Measurements from ENCODE around the gene SNAPC2.

The SNAPC2 gene

DNA sequence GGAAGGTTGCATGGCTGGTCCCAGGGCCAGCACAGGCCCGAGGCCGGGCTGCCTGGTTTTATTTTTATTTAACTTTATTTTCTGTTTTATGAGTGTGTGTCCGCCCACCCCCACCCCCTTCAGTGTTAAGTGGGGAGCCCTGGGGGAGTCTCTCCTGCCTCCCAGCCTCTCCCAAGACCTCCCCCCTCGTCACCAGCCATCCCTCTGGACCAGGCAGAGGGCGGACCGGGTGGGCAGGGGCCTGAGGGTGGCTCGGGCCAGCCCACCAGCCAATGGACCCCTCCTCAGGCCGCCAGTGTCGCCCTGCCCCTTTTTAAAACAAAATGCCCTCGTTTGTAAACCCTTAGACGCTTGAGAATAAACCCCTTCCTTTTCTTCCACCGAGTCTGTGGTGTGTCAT lies 6.0 kb upstream of the SNAPC2 start:
- peaks cover 0 to 50% (median 15%) of the 10 kb centered on the region in 5 experiments for H3K27me3 ChIP-seq (replicated peaks in 2 of 5; ENCODE audit: control insufficient read depth in 4 of 5, insufficient read depth in 5 of 5, low read length in 4 of 5)
- ChIA-PET CTCF (no interaction called here), POLR2A (no interaction called here)
- 82% methylated on average over 5 of the region's 12 CpGs for WGBS (ENCODE audit: insufficient coverage)
- H3K27ac ChIP-seq (ENCODE audit: insufficient read depth in 1 of 2, low read depth in 1 of 2, low read length in 2 of 2, poor library complexity in 1 of 2, severe bottlenecking in 2 of 2): no peak overlapping the region
- H3K36me3 ChIP-seq (ENCODE audit: control insufficient read depth in 4 of 4, insufficient read depth in 4 of 4, low read length in 3 of 4): peaks cover 8 to 38% (median 27%) of the 10 kb centered on the region in 4 experiments
- no peaks in the 10 kb centered on the region for H3K9me3 ChIP-seq (ENCODE audit: control extremely low read depth in 1 of 5, control insufficient read depth in 4 of 5, insufficient read depth in 2 of 5, low read depth in 1 of 5, low read length in 4 of 5)
- peaks cover 0 to 30% (median 28%) of the 10 kb centered on the region in 4 experiments for H3K4me1 ChIP-seq (ENCODE audit: control extremely low read depth in 1 of 4, control insufficient read depth in 4 of 4, insufficient read depth in 4 of 4, low read length in 3 of 4)
- H3K4me3 ChIP-seq (ENCODE audit: control insufficient read depth in 1 of 7, extremely low read depth in 1 of 7, insufficient read depth in 4 of 7, low read depth in 2 of 7, low read length in 6 of 7): no peak overlapping the region
- DNase-seq: no peak

DNA sequence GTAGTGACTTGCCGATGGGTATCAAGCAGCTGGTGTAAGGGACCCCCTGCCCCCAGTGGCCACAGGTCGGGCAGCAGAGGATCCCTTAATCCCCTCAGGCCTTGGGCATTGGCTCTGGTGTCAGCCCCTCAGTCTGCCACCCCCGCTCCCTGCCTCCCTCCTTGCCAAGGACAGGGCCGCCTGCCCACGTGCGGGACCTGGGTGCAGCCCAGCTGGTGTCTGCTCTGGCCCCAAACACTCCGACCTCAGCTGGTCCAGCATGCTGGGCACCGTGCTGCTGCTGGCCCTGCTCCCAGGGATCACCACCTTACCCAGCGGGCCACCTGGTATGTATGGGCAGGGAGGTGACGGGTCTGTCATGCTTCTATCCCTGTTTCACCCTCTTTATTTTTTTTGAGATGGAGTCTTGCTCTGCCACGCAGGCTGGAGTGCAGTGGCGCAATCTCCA lies 5.5 kb upstream of the SNAPC2 start, which contains the start of gene TGFBR3L:
TSS of gene TGFBR3L (plus strand) at position 233 of the 448 bp plus-strand sequence.
- H3K4me1 ChIP-seq (ENCODE audit: control extremely low read depth in 1 of 4, control insufficient read depth in 4 of 4, insufficient read depth in 4 of 4, low read length in 3 of 4): peaks cover 0 to 35% (median 31%) of the 10 kb centered on the region in 4 experiments
- no peak within 1 kb of the TSS for H3K4me3 ChIP-seq (ENCODE audit: control insufficient read depth in 1 of 7, extremely low read depth in 1 of 7, insufficient read depth in 4 of 7, low read depth in 2 of 7, low read length in 6 of 7)
- 97% methylated on average over 7 of the region's 12 CpGs for WGBS (ENCODE audit: insufficient coverage)
- POLR2A ChIA-PET: no interaction called here
- no peaks in the 10 kb centered on the region for H3K9me3 ChIP-seq (ENCODE audit: control extremely low read depth in 1 of 5, control insufficient read depth in 4 of 5, insufficient read depth in 2 of 5, low read depth in 1 of 5, low read length in 4 of 5)
- peaks cover 0 to 56% (median 15%) of the 10 kb centered on the region in 5 experiments for H3K27me3 ChIP-seq (replicated peaks in 2 of 5; ENCODE audit: control insufficient read depth in 4 of 5, insufficient read depth in 5 of 5, low read length in 4 of 5)
- peaks cover 8 to 33% (median 27%) of the 10 kb centered on the region in 4 experiments for H3K36me3 ChIP-seq (ENCODE audit: control insufficient read depth in 4 of 4, insufficient read depth in 4 of 4, low read length in 3 of 4)
- no peak for DNase-seq
- H3K27ac ChIP-seq (ENCODE audit: insufficient read depth in 1 of 2, low read depth in 1 of 2, low read length in 2 of 2, poor library complexity in 1 of 2, severe bottlenecking in 2 of 2): no peak within 1 kb of the TSS
- CTCF ChIA-PET: interaction anchor here (2.0 kb wide), 1 partner anchor 9 kb away, joined by 7 read pairs; no protein-coding TSS in a partner anchor

DNA sequence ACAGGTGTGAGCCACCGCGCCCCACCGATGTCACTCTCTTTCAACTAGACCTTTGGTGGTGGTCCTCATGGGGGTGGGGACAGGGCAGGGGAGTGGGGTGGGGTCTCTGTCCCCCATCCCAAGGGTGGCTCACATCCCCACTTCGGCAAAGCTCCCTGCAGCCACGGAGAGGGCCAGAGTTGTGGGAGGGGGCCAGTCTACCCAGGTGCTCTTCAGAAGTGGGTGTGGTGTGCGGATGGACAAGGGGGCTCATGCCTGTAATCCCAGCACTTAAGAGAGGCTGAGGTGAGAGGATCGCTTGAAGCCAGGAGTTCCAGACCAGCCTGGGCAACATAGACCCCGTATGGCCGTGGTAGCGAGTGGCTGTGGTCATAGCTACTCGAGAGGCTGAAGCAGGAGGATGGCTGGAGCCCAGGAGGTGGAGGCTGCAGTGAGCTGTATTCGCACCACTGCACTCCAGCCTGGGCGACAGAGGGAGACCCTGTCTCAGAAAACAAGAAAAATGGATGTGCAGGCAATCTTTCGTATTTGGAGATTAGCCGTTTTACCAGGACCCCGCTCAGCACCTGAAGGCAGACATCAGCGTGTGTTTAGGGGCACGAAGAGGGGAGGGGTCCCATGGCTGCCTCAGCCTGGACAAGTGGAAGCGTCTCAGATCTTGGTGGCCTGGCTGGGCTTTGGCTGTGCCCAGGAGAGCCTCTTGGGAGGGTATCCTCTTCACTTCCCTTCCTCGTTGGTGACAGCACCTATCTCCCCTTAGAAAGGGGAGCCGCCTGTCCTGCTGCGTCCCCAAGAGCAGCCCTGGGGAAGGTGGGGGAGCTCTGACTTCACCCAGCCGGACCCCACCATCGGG lies 4.7 kb upstream of the SNAPC2 start:
- peak overlapping the region in 5 of 7 experiments; percentile 23 to 50 (median 37) for H3K4me3 ChIP-seq (ENCODE audit: control insufficient read depth in 1 of 7, extremely low read depth in 1 of 7, insufficient read depth in 4 of 7, low read depth in 2 of 7, low read length in 6 of 7)
- CTCF ChIA-PET: interaction anchor here (0.6 to 2.0 kb wide), 4 partner anchors 9 to 342 kb away, joined by 3 to 7 read pairs (median 4); no protein-coding TSS in a partner anchor
- no peak for DNase-seq
- no peak overlapping the region for H3K27ac ChIP-seq (ENCODE audit: insufficient read depth in 1 of 2, low read depth in 1 of 2, low read length in 2 of 2, poor library complexity in 1 of 2, severe bottlenecking in 2 of 2)
- H3K4me1 ChIP-seq (ENCODE audit: control extremely low read depth in 1 of 4, control insufficient read depth in 4 of 4, insufficient read depth in 4 of 4, low read length in 3 of 4): peaks cover 0 to 40% (median 36%) of the 10 kb centered on the region in 4 experiments
- H3K9me3 ChIP-seq (ENCODE audit: control extremely low read depth in 1 of 5, control insufficient read depth in 4 of 5, insufficient read depth in 2 of 5, low read depth in 1 of 5, low read length in 4 of 5): no peaks in the 10 kb centered on the region
- peaks cover 0 to 58% (median 15%) of the 10 kb centered on the region in 5 experiments for H3K27me3 ChIP-seq (replicated peaks in 2 of 5; ENCODE audit: control insufficient read depth in 4 of 5, insufficient read depth in 5 of 5, low read length in 4 of 5)
- H3K36me3 ChIP-seq (ENCODE audit: control insufficient read depth in 4 of 4, insufficient read depth in 4 of 4, low read length in 3 of 4): peaks cover 8 to 26% (median 19%) of the 10 kb centered on the region in 4 experiments
- POLR2A ChIA-PET: interaction anchor here (0.8 kb wide), 1 partner anchor 28 kb away, joined by 5 read pairs; the partner anchor contains the start of gene TIMM44
- WGBS (ENCODE audit: insufficient coverage): 45% methylated on average over 20 of the region's 24 CpGs

DNA sequence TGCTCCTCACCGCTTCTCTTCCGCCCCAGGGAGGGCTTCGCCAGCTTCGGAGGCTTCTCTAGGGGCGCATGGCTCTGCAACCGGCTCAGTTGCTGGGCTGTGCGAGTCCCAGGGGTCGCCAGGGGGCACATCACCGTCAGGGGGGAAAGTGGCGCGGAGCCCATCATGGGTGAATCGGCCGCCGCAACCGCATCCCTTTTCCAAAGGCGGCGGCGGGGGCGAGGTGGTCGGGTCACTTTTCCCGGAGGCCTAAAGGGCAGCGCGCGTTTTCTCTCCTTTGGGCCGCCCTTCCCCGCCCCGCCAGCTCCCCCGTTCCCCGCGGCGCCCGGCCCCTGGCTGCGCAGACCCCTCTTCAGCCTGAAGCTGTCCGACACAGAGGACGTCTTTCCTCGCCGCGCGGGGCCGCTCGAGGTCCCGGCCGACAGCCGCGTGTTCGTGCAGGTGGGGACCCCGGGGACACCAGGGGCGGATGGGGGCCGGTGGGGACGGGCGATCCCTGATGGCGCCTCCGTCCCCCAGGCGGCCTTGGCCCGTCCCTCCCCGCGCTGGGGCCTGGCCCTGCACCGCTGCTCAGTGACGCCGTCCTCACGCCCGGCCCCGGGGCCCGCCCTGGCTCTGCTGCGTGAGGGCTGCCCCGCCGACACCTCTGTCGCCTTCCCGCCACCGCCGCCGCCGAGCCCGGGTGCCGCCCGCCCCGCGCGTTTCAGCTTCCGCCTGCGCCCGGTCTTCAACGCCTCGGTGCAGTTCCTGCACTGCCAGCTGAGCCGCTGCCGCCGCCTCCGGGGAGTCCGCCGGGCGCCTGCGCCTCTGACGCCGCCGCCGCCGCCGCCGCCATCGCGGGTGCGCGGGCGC lies 3.8 kb upstream of the SNAPC2 start:
- Histone ChIP-seq H3K36me3 (ENCODE audit: control insufficient read depth in 4 of 4, insufficient read depth in 4 of 4, low read length in 3 of 4) (peaks cover 5 to 18% (median 11%) of the 10 kb centered on the region in 4 experiments), H3K27ac (ENCODE audit: insufficient read depth in 1 of 2, low read depth in 1 of 2, low read length in 2 of 2, poor library complexity in 1 of 2, severe bottlenecking in 2 of 2) (no peak overlapping the region), H3K27me3 (replicated peaks in 2 of 5; ENCODE audit: control insufficient read depth in 4 of 5, insufficient read depth in 5 of 5, low read length in 4 of 5) (peaks cover 0 to 58% (median 15%) of the 10 kb centered on the region in 5 experiments), H3K4me3 (ENCODE audit: control insufficient read depth in 1 of 7, extremely low read depth in 1 of 7, insufficient read depth in 4 of 7, low read depth in 2 of 7, low read length in 6 of 7) (peak overlapping the region in 5 of 7 experiments; percentile 23 to 56 (median 37)), H3K4me1 (ENCODE audit: control extremely low read depth in 1 of 4, control insufficient read depth in 4 of 4, insufficient read depth in 4 of 4, low read length in 3 of 4) (peaks cover 0 to 45% (median 41%) of the 10 kb centered on the region in 4 experiments), H3K9me3 (ENCODE audit: control extremely low read depth in 1 of 5, control insufficient read depth in 4 of 5, insufficient read depth in 2 of 5, low read depth in 1 of 5, low read length in 4 of 5) (no peaks in the 10 kb centered on the region)
- POLR2A ChIA-PET: interaction anchor here (0.7 to 0.8 kb wide), 2 partner anchors 15 to 28 kb away, joined by 3 to 5 read pairs; partner anchors contain the start of gene TIMM44
- peak in 2 of 3 donors; percentile 40 to 57 for DNase-seq
- CTCF ChIA-PET: interaction anchor here (0.6 to 2.9 kb wide), 7 partner anchors 8 to 341 kb away, joined by 3 to 20 read pairs (median 3); partner anchors contain the start of gene CTXN1
- WGBS (ENCODE audit: insufficient coverage): under 1% methylated on average over 59 of the region's 104 CpGs

GRCh38 chr19:7916955-7917266 lies 3.2 kb upstream of the SNAPC2 start:
- Histone ChIP-seq H3K36me3 (ENCODE audit: control insufficient read depth in 4 of 4, insufficient read depth in 4 of 4, low read length in 3 of 4) (peaks cover 2 to 12% (median 6%) of the 10 kb centered on the region in 4 experiments), H3K27me3 (replicated peaks in 2 of 5; ENCODE audit: control insufficient read depth in 4 of 5, insufficient read depth in 5 of 5, low read length in 4 of 5) (peaks cover 0 to 58% (median 15%) of the 10 kb centered on the region in 5 experiments), H3K4me3 (ENCODE audit: control insufficient read depth in 1 of 7, extremely low read depth in 1 of 7, insufficient read depth in 4 of 7, low read depth in 2 of 7, low read length in 6 of 7) (peak overlapping the region in 4 of 7 experiments; percentile 19 to 61 (median 56)), H3K4me1 (ENCODE audit: control extremely low read depth in 1 of 4, control insufficient read depth in 4 of 4, insufficient read depth in 4 of 4, low read length in 3 of 4) (peaks cover 0 to 50% (median 47%) of the 10 kb centered on the region in 4 experiments), H3K9me3 (ENCODE audit: control extremely low read depth in 1 of 5, control insufficient read depth in 4 of 5, insufficient read depth in 2 of 5, low read depth in 1 of 5, low read length in 4 of 5) (no peaks in the 10 kb centered on the region), H3K27ac (ENCODE audit: insufficient read depth in 1 of 2, low read depth in 1 of 2, low read length in 2 of 2, poor library complexity in 1 of 2, severe bottlenecking in 2 of 2) (no peak overlapping the region)
- POLR2A ChIA-PET: interaction anchor here (0.7 kb wide), 1 partner anchor 15 kb away, joined by 3 read pairs; no protein-coding TSS in a partner anchor
- WGBS (ENCODE audit: insufficient coverage): 4% methylated on average over 8 of the region's 12 CpGs
- DNase-seq: no peak
- CTCF ChIA-PET: interaction anchor here (0.9 to 2.9 kb wide), 6 partner anchors 11 to 64 kb away, joined by 3 to 20 read pairs (median 3); partner anchors contain the start of gene CTXN1

GRCh38 chr19:7917267-7918061 lies 2.7 kb upstream of the SNAPC2 start:
- Histone ChIP-seq H3K27me3 (replicated peaks in 2 of 5; ENCODE audit: control insufficient read depth in 4 of 5, insufficient read depth in 5 of 5, low read length in 4 of 5) (peaks cover 0 to 58% (median 15%) of the 10 kb centered on the region in 5 experiments), H3K4me1 (ENCODE audit: control extremely low read depth in 1 of 4, control insufficient read depth in 4 of 4, insufficient read depth in 4 of 4, low read length in 3 of 4) (peaks cover 0 to 51% (median 48%) of the 10 kb centered on the region in 4 experiments)
- CTCF ChIA-PET: interaction anchor here (0.9 to 4.0 kb wide), 12 partner anchors 9 to 65 kb away, joined by 3 to 20 read pairs (median 3); partner anchors contain the start of genes CTXN1 and MAP2K7

More at GRCh38 chr19:7917267-7918061, 2.7 kb upstream of the SNAPC2 start:
- H3K27ac ChIP-seq (ENCODE audit: insufficient read depth in 1 of 2, low read depth in 1 of 2, low read length in 2 of 2, poor library complexity in 1 of 2, severe bottlenecking in 2 of 2): no peak overlapping the region
- POLR2A ChIA-PET: interaction anchor here (0.7 to 1.0 kb wide), 2 partner anchors 14 to 16 kb away, joined by 3 read pairs; partner anchors contain the start of gene MAP2K7
- DNase-seq: peak; percentile 70 to 79 (median 77)
- H3K9me3 ChIP-seq (ENCODE audit: control extremely low read depth in 1 of 5, control insufficient read depth in 4 of 5, insufficient read depth in 2 of 5, low read depth in 1 of 5, low read length in 4 of 5): no peaks in the 10 kb centered on the region
- peaks cover 0 to 13% (median 8%) of the 10 kb centered on the region in 4 experiments for H3K36me3 ChIP-seq (ENCODE audit: control insufficient read depth in 4 of 4, insufficient read depth in 4 of 4, low read length in 3 of 4)
- WGBS (ENCODE audit: insufficient coverage): under 1% methylated on average over 62 of the region's 71 CpGs
- peak overlapping the region in 4 of 7 experiments; percentile 41 to 61 (median 56) for H3K4me3 ChIP-seq (ENCODE audit: control insufficient read depth in 1 of 7, extremely low read depth in 1 of 7, insufficient read depth in 4 of 7, low read depth in 2 of 7, low read length in 6 of 7)

All from common myeloid progenitor, CD34-positive (primary cell).